ENCODE results near the gene IGSF11. TPM values are rescaled to one million over a fixed set of nuclear protein-coding genes. Genes with fewer than 3 reads are reported as not detected.
A peak's percentile ranks its signal among the peaks of the same experiment; 100 is the strongest.

Gene IGSF11
- total and polyA plus RNA-seq, 2 donors, result 0.27 to 0.42 TPM

- Histone ChIP-seq H3K27me3 (ENCODE audit: control insufficient read depth in 2 of 2, insufficient read depth in 1 of 2, low read length in 1 of 2) (no peaks in the 10 kb centered on the region), H3K4me1 (ENCODE audit: control insufficient read depth in 2 of 2, insufficient read depth in 2 of 2, low read length in 2 of 2) (no peaks in the 10 kb centered on the region), H3K4me3 (ENCODE audit: low read length in 2 of 2) (no peak overlapping the region), H3K9me3 (ENCODE audit: control insufficient read depth in 2 of 2, insufficient read depth in 1 of 2, low read length in 1 of 2) (no peaks in the 10 kb centered on the region), H3K36me3 (ENCODE audit: control insufficient read depth in 2 of 2, insufficient read depth in 2 of 2, low read length in 1 of 2) (no peaks in the 10 kb centered on the region), H3K27ac (ENCODE audit: low read depth in 1 of 2, low read length in 1 of 2) (no peak overlapping the region)
- WGBS, result 92% methylated on average over 4 of the region's 4 CpGs
- DNase-seq (ENCODE audit: low read depth in 6 of 9, low spot score in 9 of 9), result no peak
Observed at GRCh38 chr3:118945834-118946233, 88.8 kb downstream of the IGSF11 start.

GRCh38 chr3:118943597-118943996 is 91.0 kb downstream of the IGSF11 start:
- no peaks in the 10 kb centered on the region for H3K27me3 ChIP-seq (ENCODE audit: control insufficient read depth in 2 of 2, insufficient read depth in 1 of 2, low read length in 1 of 2)
- no peak overlapping the region for H3K27ac ChIP-seq (ENCODE audit: low read depth in 1 of 2, low read length in 1 of 2)
- no peaks in the 10 kb centered on the region for H3K4me1 ChIP-seq (ENCODE audit: control insufficient read depth in 2 of 2, insufficient read depth in 2 of 2, low read length in 2 of 2)
- H3K4me3 ChIP-seq (ENCODE audit: low read length in 2 of 2), result no peak overlapping the region
- H3K9me3 ChIP-seq (ENCODE audit: control insufficient read depth in 2 of 2, insufficient read depth in 1 of 2, low read length in 1 of 2), result no peaks in the 10 kb centered on the region
- DNase-seq (ENCODE audit: low read depth in 6 of 9, low spot score in 9 of 9), result no peak
- H3K36me3 ChIP-seq (ENCODE audit: control insufficient read depth in 2 of 2, insufficient read depth in 2 of 2, low read length in 1 of 2), result no peaks in the 10 kb centered on the region

- no peaks in the 10 kb centered on the region for H3K9me3 ChIP-seq (ENCODE audit: control insufficient read depth in 2 of 2, insufficient read depth in 1 of 2, low read length in 1 of 2)
- H3K4me1 ChIP-seq (ENCODE audit: control insufficient read depth in 2 of 2, insufficient read depth in 2 of 2, low read length in 2 of 2), result no peaks in the 10 kb centered on the region
- H3K27me3 ChIP-seq (ENCODE audit: control insufficient read depth in 2 of 2, insufficient read depth in 1 of 2, low read length in 1 of 2), result no peaks in the 10 kb centered on the region
- H3K4me3 ChIP-seq (ENCODE audit: low read length in 2 of 2), result no peak overlapping the region
- H3K27ac ChIP-seq (ENCODE audit: low read depth in 1 of 2, low read length in 1 of 2), result no peak overlapping the region
- WGBS, result 72% methylated on average over 1 of the region's 1 CpG
- H3K36me3 ChIP-seq (ENCODE audit: control insufficient read depth in 2 of 2, insufficient read depth in 2 of 2, low read length in 1 of 2), result no peaks in the 10 kb centered on the region
- peak in 2 of 9 donors; percentile 4 to 22 for DNase-seq (ENCODE audit: low read depth in 6 of 9, low spot score in 9 of 9)
Observed at GRCh38 chr3:118942671-118943070, 92.0 kb downstream of the IGSF11 start.

GRCh38 chr3:118942195-118942594 is 92.5 kb downstream of the IGSF11 start:
- H3K4me1 ChIP-seq (ENCODE audit: control insufficient read depth in 2 of 2, insufficient read depth in 2 of 2, low read length in 2 of 2), result no peaks in the 10 kb centered on the region
- H3K36me3 ChIP-seq (ENCODE audit: control insufficient read depth in 2 of 2, insufficient read depth in 2 of 2, low read length in 1 of 2), result no peaks in the 10 kb centered on the region
- 84% methylated on average over 3 of the region's 3 CpGs for whole genome bisulfite sequencing
- DNase-seq (ENCODE audit: low read depth in 6 of 9, low spot score in 9 of 9), result no peak
- H3K9me3 ChIP-seq (ENCODE audit: control insufficient read depth in 2 of 2, insufficient read depth in 1 of 2, low read length in 1 of 2), result no peaks in the 10 kb centered on the region
- no peak overlapping the region for H3K4me3 ChIP-seq (ENCODE audit: low read length in 2 of 2)
- H3K27me3 ChIP-seq (ENCODE audit: control insufficient read depth in 2 of 2, insufficient read depth in 1 of 2, low read length in 1 of 2), result no peaks in the 10 kb centered on the region
- peak overlapping the region in 1 of 2 donors; percentile 27 for H3K27ac ChIP-seq (ENCODE audit: low read depth in 1 of 2, low read length in 1 of 2)

- H3K4me1 ChIP-seq (ENCODE audit: control insufficient read depth in 2 of 2, insufficient read depth in 2 of 2, low read length in 2 of 2), result no peaks in the 10 kb centered on the region
- H3K4me3 ChIP-seq (ENCODE audit: low read length in 2 of 2), result no peak overlapping the region
- no peak overlapping the region for H3K27ac ChIP-seq (ENCODE audit: low read depth in 1 of 2, low read length in 1 of 2)
- DNase-seq (ENCODE audit: low read depth in 6 of 9, low spot score in 9 of 9), result no peak
- no peaks in the 10 kb centered on the region for H3K36me3 ChIP-seq (ENCODE audit: control insufficient read depth in 2 of 2, insufficient read depth in 2 of 2, low read length in 1 of 2)
- no peaks in the 10 kb centered on the region for H3K27me3 ChIP-seq (ENCODE audit: control insufficient read depth in 2 of 2, insufficient read depth in 1 of 2, low read length in 1 of 2)
- no peaks in the 10 kb centered on the region for H3K9me3 ChIP-seq (ENCODE audit: control insufficient read depth in 2 of 2, insufficient read depth in 1 of 2, low read length in 1 of 2)
- WGBS, result 87% methylated on average over 3 of the region's 3 CpGs
Observed at GRCh38 chr3:118941236-118941635, 93.4 kb downstream of the IGSF11 start.

GRCh38 chr3:118938183-118938961 is 96.3 kb downstream of the IGSF11 start:
- no peaks in the 10 kb centered on the region for H3K27me3 ChIP-seq (ENCODE audit: control insufficient read depth in 2 of 2, insufficient read depth in 1 of 2, low read length in 1 of 2)
- no peak overlapping the region for H3K4me3 ChIP-seq (ENCODE audit: low read length in 2 of 2)
- no peaks in the 10 kb centered on the region for H3K9me3 ChIP-seq (ENCODE audit: control insufficient read depth in 2 of 2, insufficient read depth in 1 of 2, low read length in 1 of 2)
- H3K4me1 ChIP-seq (ENCODE audit: control insufficient read depth in 2 of 2, insufficient read depth in 2 of 2, low read length in 2 of 2), result no peaks in the 10 kb centered on the region
- DNase-seq (ENCODE audit: low read depth in 6 of 9, low spot score in 9 of 9), result no peak
- WGBS, result 81% methylated on average over 5 of the region's 5 CpGs
- H3K36me3 ChIP-seq (ENCODE audit: control insufficient read depth in 2 of 2, insufficient read depth in 2 of 2, low read length in 1 of 2), result no peaks in the 10 kb centered on the region
- no peak overlapping the region for H3K27ac ChIP-seq (ENCODE audit: low read depth in 1 of 2, low read length in 1 of 2)

GRCh38 chr3:118936811-118937210 is 97.8 kb downstream of the IGSF11 start:
- H3K27ac ChIP-seq (ENCODE audit: low read depth in 1 of 2, low read length in 1 of 2), result no peak overlapping the region
- no peaks in the 10 kb centered on the region for H3K4me1 ChIP-seq (ENCODE audit: control insufficient read depth in 2 of 2, insufficient read depth in 2 of 2, low read length in 2 of 2)
- H3K4me3 ChIP-seq (ENCODE audit: low read length in 2 of 2), result no peak overlapping the region
- no peaks in the 10 kb centered on the region for H3K9me3 ChIP-seq (ENCODE audit: control insufficient read depth in 2 of 2, insufficient read depth in 1 of 2, low read length in 1 of 2)
- no peaks in the 10 kb centered on the region for H3K27me3 ChIP-seq (ENCODE audit: control insufficient read depth in 2 of 2, insufficient read depth in 1 of 2, low read length in 1 of 2)
- no peaks in the 10 kb centered on the region for H3K36me3 ChIP-seq (ENCODE audit: control insufficient read depth in 2 of 2, insufficient read depth in 2 of 2, low read length in 1 of 2)
- DNase-seq (ENCODE audit: low read depth in 6 of 9, low spot score in 9 of 9), result no peak
- 80% methylated on average over 1 of the region's 1 CpG for WGBS

GRCh38 chr3:118932822-118933558 is 101.7 kb downstream of the IGSF11 start:
- H3K4me1 ChIP-seq (ENCODE audit: control insufficient read depth in 2 of 2, insufficient read depth in 2 of 2, low read length in 2 of 2), result no peaks in the 10 kb centered on the region
- H3K27ac ChIP-seq (ENCODE audit: low read depth in 1 of 2, low read length in 1 of 2), result no peak overlapping the region
- no peaks in the 10 kb centered on the region for H3K27me3 ChIP-seq (ENCODE audit: control insufficient read depth in 2 of 2, insufficient read depth in 1 of 2, low read length in 1 of 2)
- no peaks in the 10 kb centered on the region for H3K9me3 ChIP-seq (ENCODE audit: control insufficient read depth in 2 of 2, insufficient read depth in 1 of 2, low read length in 1 of 2)
- WGBS, result 90% methylated on average over 5 of the region's 5 CpGs
- no peak for DNase-seq (ENCODE audit: low read depth in 6 of 9, low spot score in 9 of 9)
- no peaks in the 10 kb centered on the region for H3K36me3 ChIP-seq (ENCODE audit: control insufficient read depth in 2 of 2, insufficient read depth in 2 of 2, low read length in 1 of 2)
- no peak overlapping the region for H3K4me3 ChIP-seq (ENCODE audit: low read length in 2 of 2)

GRCh38 chr3:118931996-118932395 is 102.7 kb downstream of the IGSF11 start:
- no peaks in the 10 kb centered on the region for H3K36me3 ChIP-seq (ENCODE audit: control insufficient read depth in 2 of 2, insufficient read depth in 2 of 2, low read length in 1 of 2)
- 100% methylated on average over 2 of the region's 2 CpGs for WGBS
- H3K4me1 ChIP-seq (ENCODE audit: control insufficient read depth in 2 of 2, insufficient read depth in 2 of 2, low read length in 2 of 2), result no peaks in the 10 kb centered on the region
- no peak overlapping the region for H3K4me3 ChIP-seq (ENCODE audit: low read length in 2 of 2)
- no peaks in the 10 kb centered on the region for H3K27me3 ChIP-seq (ENCODE audit: control insufficient read depth in 2 of 2, insufficient read depth in 1 of 2, low read length in 1 of 2)
- no peak for DNase-seq (ENCODE audit: low read depth in 6 of 9, low spot score in 9 of 9)
- H3K27ac ChIP-seq (ENCODE audit: low read depth in 1 of 2, low read length in 1 of 2), result no peak overlapping the region
- H3K9me3 ChIP-seq (ENCODE audit: control insufficient read depth in 2 of 2, insufficient read depth in 1 of 2, low read length in 1 of 2), result no peaks in the 10 kb centered on the region

Data from thymus (tissue), 11 donors.